ENCODE measurements around the gene AHNAK2.
"Not testable (repeated sequence)": the region's sequence is repeated elsewhere in the genome, so short reads cannot be mapped to it uniquely, and the experiment has no call there.

The AHNAK2 gene

GRCh38 chr14:104950701-104951100 lies 27.5 kb downstream of the AHNAK2 start:
- DNase-seq, result not testable (repeated sequence)

GRCh38 chr14:104950021-104950420 lies 28.2 kb downstream of the AHNAK2 start:
- no peak for DNase-seq

DNA sequence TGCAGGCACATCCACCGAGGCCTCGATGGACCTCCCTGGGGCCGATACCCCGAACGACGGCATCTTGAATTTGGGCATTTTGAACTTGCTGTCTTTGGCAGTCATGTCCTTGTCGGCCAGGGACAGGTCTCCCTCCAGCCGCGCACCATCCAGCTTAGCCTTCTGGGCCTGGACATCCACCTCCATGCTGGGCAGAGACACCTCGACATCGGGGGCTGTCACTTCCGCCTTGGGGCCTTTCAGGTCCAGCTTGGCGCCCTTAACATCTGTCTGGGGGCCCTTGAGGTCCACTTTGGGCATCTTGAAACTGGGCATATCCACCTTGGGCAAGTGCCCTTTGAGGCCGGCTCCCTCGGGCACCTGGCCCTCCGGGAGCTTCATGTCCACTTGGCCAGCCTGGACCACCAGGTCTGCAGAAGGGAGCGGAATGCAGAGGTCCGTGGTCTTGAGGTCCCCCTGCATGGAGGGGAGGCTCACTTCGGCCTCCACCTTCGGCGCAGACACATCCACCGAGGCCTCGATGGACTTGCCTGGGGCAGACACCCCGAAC lies 28.7 kb downstream of the AHNAK2 start:
- not testable (repeated sequence) for DNase-seq

GRCh38 chr14:104948736-104949031 lies 29.5 kb downstream of the AHNAK2 start:
- no peak for DNase-seq

GRCh38 chr14:104947881-104948735 lies 30.1 kb downstream of the AHNAK2 start:
- DNase-seq, result not testable (repeated sequence)

DNA sequence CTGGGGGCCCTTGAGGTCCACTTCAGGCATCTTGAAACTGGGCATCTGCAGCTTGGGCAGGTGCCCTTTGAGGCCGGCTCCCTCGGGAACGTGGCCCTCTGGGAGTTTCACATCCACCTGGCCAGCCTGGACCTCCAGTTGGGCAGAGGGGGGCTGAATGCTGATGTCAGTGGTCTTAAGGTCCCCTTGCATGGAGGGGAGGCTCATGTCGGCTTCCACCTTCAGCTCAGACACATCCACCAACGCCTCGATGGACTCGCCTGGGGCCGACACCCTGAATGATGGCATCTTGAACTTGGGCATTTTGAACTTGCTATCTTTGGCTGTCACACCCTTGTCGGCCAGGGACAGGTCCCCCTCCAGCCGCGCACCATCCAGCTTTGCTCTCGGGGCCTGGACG lies 31.0 kb downstream of the AHNAK2 start:
- DNase-seq, result not testable (repeated sequence)

DNA sequence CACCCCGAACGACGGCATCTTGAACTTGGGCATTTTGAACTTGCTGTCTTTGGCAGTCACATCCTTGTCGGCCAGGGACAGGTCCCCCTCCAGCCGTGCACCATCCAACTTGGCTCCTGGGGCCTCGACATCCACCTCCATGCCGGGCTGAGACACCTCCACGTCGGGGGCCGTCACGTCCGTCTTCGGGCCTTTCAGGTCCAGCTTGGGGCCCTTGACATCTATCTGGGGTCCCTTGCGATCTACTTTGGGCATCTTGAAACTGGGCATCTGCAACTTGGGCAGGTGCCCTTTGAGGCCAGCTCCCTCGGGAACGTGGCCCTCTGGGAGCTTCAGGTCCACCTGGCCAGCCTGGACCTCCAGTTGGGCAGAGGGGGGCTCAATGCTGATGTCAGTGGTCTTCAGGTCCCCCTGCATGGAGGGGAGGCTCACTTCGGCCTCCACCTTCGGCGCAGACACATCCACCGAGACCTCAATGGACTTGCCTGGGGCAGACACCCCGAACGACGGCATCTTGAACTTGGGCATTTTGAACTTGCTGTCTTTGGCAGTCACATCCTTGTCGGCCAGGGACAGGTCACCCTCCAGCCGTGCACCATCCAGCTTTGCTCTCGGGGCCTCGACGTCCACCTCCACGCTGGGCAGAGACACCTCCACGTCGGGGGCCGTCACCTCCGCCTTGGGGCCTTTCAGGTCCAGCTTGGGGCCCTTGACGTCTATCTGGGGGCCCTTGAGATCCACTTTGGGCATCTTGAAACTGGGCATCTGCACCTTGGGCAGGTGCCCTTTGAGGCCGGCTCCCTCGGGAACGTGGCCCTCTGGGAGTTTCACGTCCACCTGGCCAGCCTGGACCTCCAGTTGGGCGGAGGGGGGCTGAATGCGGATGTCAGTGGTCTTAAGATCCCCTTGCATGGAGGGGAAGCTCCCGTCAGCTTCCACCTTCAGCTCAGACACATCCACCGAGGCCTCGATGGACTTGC lies 31.9 kb downstream of the AHNAK2 start:
- not testable (repeated sequence) for DNase-seq

GRCh38 chr14:104945266-104945665 lies 32.9 kb downstream of the AHNAK2 start:
- not testable (repeated sequence) for DNase-seq

DNA sequence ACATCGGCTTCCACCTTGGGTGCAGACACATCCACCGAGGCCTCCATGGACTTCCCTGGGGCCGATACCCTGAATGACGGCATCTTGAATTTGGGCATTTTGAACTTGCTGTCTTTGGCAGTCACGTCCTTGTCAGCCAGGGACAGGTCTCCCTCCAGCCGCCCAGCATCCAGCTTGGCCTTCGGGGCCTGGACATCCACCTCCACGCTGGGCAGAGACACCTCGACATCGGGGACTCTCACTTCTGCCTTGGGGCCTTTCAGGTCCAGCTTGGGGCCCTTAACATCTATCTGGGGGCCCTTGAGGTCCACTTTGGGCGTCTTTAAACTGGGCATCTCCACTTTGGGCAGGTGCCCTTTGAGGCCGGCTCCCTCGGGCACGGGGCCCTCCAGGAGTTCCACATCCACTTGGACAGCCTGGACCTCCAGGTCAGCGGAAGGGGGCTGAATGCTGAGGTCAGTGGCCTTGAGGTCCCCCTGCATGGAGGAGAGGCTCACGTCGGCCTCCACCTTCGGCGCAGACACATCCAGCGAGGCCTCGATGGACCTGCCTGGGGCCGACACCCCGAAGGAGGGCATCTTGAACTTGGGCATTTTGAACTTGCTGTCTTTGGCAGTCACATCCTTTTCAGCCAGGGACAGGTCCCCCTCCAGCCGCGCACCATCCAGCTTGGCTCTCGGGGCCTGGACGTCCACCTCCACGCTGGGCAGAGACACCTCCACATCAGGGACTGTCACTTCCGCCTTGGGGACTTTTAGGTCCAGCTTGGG lies 33.6 kb downstream of the AHNAK2 start:
- DNase-seq, result not testable (repeated sequence)

GRCh38 chr14:104944016-104944308 lies 34.2 kb downstream of the AHNAK2 start:
- DNase-seq, result not testable (repeated sequence)

- DNase-seq, result not testable (repeated sequence)
These were observed 34.8 kb downstream of the AHNAK2 start for GRCh38 chr14:104943216-104944015.

DNA sequence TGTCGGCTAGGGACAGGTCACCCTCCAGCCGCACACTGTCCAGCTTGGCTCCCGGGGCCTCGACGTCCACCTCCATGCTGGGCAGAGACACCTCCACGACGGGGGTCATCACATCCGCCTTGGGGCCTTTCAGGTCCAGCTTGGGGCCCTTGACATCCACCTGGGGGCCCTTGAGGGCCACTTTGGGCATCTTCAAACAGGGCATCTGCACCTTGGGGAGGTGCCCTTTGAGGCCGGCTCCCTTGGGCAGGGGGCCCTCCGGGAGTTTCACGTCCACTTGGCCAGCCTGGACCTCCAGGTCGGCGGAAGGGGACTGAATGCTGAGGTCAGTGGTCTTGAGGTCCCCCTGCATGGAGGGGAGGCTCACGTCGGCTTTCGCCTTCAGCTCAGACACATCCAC lies 35.6 kb downstream of the AHNAK2 start:
- DNase-seq, result no peak

GRCh38 chr14:104941508-104942365 lies 36.4 kb downstream of the AHNAK2 start:
- no peak for DNase-seq

GRCh38 chr14:104940526-104941150 lies 37.5 kb downstream of the AHNAK2 start:
- no peak for DNase-seq

DNA sequence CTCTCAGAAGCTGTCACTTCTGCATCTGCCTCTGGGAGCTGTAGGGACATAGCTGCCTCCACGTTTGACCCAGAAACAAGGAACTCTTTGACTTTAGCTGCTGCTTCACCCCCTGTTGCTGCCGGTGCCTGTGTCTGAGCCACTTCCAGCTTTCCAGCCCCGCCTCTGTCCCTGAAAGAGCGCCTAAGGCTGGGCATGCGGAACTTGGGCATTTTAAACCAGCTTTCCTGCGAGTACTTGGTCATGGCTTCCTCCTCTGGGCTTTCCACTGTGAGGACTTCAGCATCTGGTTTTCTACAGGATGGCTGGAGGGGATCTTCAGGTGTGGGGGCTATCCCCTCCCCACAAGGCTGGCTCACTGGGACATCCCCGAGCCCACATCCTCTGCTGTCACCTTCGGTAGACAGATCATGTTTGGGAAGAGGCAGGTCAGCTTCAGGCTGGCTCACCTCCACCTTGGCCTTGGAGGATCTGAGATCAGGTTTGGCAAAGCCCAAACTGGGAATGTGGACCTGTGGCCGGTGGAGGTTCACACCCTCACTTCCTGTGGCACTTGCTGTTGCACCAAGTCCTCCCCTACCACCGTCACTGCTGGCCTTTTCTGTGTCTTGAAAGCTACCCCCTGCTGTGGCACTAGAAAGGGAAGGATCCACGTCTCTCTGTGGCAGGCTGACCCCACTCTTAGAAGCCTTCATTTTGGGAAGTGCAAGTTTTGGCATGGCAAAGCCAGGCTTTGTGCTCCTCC lies 38.3 kb downstream of the AHNAK2 start:
- no peak for DNase-seq

- DNase-seq, result no peak
These were observed 39.2 kb downstream of the AHNAK2 start for GRCh38 chr14:104938960-104939359.

GRCh38 chr14:104938436-104938835 lies 39.7 kb downstream of the AHNAK2 start:
- DNase-seq, result no peak

GRCh38 chr14:104937694-104938365 lies 40.3 kb downstream of the AHNAK2 start:
- no peak for DNase-seq

DNA sequence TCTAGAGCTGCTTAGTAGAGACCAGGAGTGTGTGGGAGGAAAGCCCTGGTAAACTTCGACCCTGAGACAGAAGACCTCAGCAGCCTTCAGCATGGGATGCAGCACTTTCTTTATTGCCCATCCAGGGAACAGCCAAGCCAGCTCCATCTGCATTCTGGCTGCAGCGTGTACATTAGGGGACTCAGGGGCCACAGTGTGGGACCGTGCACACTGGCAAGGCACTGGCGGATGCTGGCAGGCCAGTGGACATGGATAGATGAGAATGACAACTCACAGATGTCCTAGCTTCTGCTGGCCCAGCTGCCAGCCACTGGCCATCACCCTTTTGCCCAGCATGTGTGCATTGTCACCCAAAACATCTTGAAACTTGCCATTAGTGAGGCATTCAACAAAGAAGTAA lies 41.0 kb downstream of the AHNAK2 start:
- DNase-seq, result no peak

All from KG1 (cell line).